HepG2 (cell line): ENCODE data around the gene NDUFA5. TPM values are rescaled to one million over a fixed set of nuclear protein-coding genes. Genes with fewer than 3 reads are reported as not detected.

Experiments used
- CREB1 ChIP-seq, 2 experiments: fragments of 450-650 bp in 1 of 2; IDR thresholded peaks; 2 replicates each; pipeline ENCODE4 v1.6.1; 2016 to 2017; ENCODE audit warnings: control low read depth in 1 of 2, mild to moderate bottlenecking in 1 of 2, missing compliant biosample characterization in 1 of 2, missing genetic modification characterization in 1 of 2
- ELF3 ChIP-seq: IDR thresholded peaks from 2 replicates; pipeline ENCODE4 v1.6.1; 2016; ENCODE audit warnings: missing genetic modification reagents, missing compliant biosample characterization
- FOXK2 ChIP-seq: fragments of 450-650 bp; IDR thresholded peaks from 2 replicates; pipeline ENCODE4 v1.6.1; 2016
- MAZ ChIP-seq, 2 experiments: sonication (generic) in 1 of 2; formaldehyde crosslinking in 1 of 2; IDR thresholded peaks; 2 replicates each; pipeline versions ENCODE4 v1.5.0 to v1.6.1; 2012 to 2020; ENCODE audit warnings: low read depth in 2 of 2, mild to moderate bottlenecking in 2 of 2, borderline replicate concordance in 1 of 2, improper control_type of control experiment in 1 of 2, low read length in 1 of 2, missing genetic modification reagents in 1 of 2, moderate library complexity in 1 of 2
- MTF2 ChIP-seq: sonication (generic); formaldehyde crosslinking; IDR thresholded peaks from 2 replicates; pipeline ENCODE4 v1.5.0; 2020; ENCODE audit warnings: missing genetic modification reagents, borderline replicate concordance
- PHF8 ChIP-seq: sonication (generic); formaldehyde crosslinking; IDR thresholded peaks from 2 replicates; pipeline ENCODE4 v1.5.0; 2020; ENCODE audit warnings: missing genetic modification reagents
- POLR2AphosphoS5 ChIP-seq: IDR thresholded peaks from 2 replicates; pipeline ENCODE4 v1.6.1; 2012; ENCODE audit warnings: low read depth, low read length
- SP5 ChIP-seq: IDR thresholded peaks from 2 replicates; pipeline ENCODE4 v1.6.1; 2016; ENCODE audit warnings: low read depth, borderline replicate concordance
- TBP ChIP-seq: sonication (generic); formaldehyde crosslinking; IDR thresholded peaks from 2 replicates; pipeline ENCODE4 v1.5.0; 2020; ENCODE audit warnings: missing genetic modification reagents
- TIGD3 ChIP-seq: sonication (generic); formaldehyde crosslinking; IDR thresholded peaks from 2 replicates; pipeline ENCODE4 v1.5.1; 2020; ENCODE audit warnings: mild to moderate bottlenecking, missing genetic modification reagents, borderline replicate concordance
- YY1 ChIP-seq: IDR thresholded peaks from 2 replicates; pipeline ENCODE4 v1.6.1; 2011; ENCODE audit warnings: low read length, low read depth, moderate library complexity, mild to moderate bottlenecking; ENCODE audit not compliant: insufficient read depth, insufficient replicate concordance
- ZNF234 ChIP-seq: sonication (generic); formaldehyde crosslinking; conservative IDR thresholded peaks from 2 replicates; pipeline ENCODE4 v1.5.1; 2020; ENCODE audit warnings: mild to moderate bottlenecking, missing genetic modification reagents
- ZNF317 ChIP-seq: sonication (generic); formaldehyde crosslinking; IDR thresholded peaks from 2 replicates; pipeline ENCODE4 v1.5.0; 2020; ENCODE audit warnings: mild to moderate bottlenecking, missing genetic modification reagents
- ZNF589 ChIP-seq: sonication (generic); formaldehyde crosslinking; conservative IDR thresholded peaks from 2 replicates; pipeline ENCODE4 v1.8.0; 2022; ENCODE audit warnings: mild to moderate bottlenecking, moderate library complexity, missing genetic modification reagents
- ZNF839 ChIP-seq: sonication (generic); formaldehyde crosslinking; IDR thresholded peaks from 2 replicates; pipeline ENCODE4 v1.4.0; 2020; ENCODE audit warnings: missing genetic modification reagents, mild to moderate bottlenecking, borderline replicate concordance
- polyA plus RNA-seq, 8 experiments: library from polyadenylated mRNA; depleted of rRNA in 3 of 8; stranded (reverse) in 7 of 8; unstranded in 1 of 8; fragments of >200 nt; fragmentation: Illumina TruSeq in 4 of 8; extraction: Trizol in 4 of 8; gene quantifications; 2 replicates each; pipeline versions ENCODE4 v1.2.1 to v1.2.3, GENCODE V29; 2011 to 2016; ENCODE audit warnings: low read depth in 4 of 8, missing spikeins in 1 of 8, mixed read lengths in 1 of 8; ENCODE audit not compliant: insufficient read depth in 1 of 8
- total RNA-seq, 5 experiments: library from RNA; depleted of rRNA; stranded (reverse); fragments of >200 nt; fragmentation: Illumina TruSeq; extraction: Trizol; gene quantifications; 2 replicates each; pipeline ENCODE4 v1.2.3, GENCODE V29; 2016; ENCODE audit warnings: low read depth in 1 of 5
- TF ChIP-seq, protein P1 (sequence below): IDR thresholded peaks from 2 replicates; pipeline ENCODE4 v1.6.1; 2012; ENCODE audit warnings: low read length, improper control_type of control experiment
- TF ChIP-seq, protein P2 (sequence below), 2 experiments: sonication (generic) in 1 of 2; formaldehyde crosslinking in 1 of 2; IDR thresholded peaks; 2 replicates each; pipeline versions ENCODE4 v1.6.1 to v1.9.0; 2014 to 2022; ENCODE audit warnings: antibody characterized with exemption in 1 of 2, borderline replicate concordance in 1 of 2, inconsistent platforms in 1 of 2, low read depth in 1 of 2, missing genetic modification reagents in 1 of 2

The NDUFA5 gene
- total and polyA plus RNA-seq, 2 of the 13 experiments (the other 11 are each of a cell fraction or from before 2014, with no cell fraction given): 16.9 to 55.9 TPM

DNA sequence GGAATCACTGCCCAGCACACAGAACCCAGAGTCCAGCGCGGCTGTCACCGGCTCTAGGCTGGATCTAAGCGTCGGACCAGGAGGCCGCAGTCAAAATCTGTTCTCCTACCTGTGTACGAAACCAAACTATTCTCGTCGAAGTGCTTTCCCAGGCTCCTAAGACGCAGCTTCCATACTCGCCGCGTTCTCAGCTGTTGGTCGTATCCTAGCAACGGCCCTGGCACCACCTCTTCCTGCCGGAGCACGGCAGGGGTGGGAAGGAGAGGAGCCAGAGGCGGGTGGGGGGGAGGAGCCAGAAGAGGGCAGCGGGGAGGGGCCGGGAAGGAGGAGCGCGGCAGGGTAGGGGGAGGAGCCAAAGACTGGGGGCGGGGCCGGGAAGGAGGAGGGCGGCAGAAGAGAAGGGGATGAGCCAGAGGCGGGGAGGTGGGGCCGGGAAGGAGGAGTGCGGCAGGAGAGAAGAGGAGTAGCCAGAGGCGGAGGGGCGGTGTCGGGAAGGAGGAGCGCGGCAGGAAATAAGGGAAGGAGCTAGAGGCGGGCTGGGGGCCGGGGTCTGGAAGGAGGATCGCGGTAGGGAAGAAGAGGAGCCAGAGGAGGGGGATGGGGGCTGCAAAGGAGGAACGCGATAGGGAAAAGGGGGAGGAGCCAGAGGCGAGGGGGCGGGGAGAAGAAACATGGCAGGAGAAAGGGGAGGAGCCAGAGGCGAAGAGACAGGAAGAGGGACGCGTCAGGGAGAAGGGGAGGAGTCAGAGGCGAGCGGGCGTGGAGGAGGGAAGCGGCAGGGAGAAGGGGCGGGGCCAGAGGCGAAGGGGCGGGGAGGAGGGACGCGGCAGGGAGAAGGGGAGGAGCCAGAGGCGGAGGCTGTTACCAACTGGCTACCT, 23.0 kb downstream of the NDUFA5 start, which contains the start of gene IQUB (continued):
- TF ChIP-seq TIGD3 (CRISPR knock-in tag) (no peak), MAZ (IDR thresholded peaks at IDR 0.05; ENCODE audit: borderline replicate concordance, low read depth, low read length) (peak; percentile 57), MAZ (CRISPR knock-in tag; IDR thresholded peaks at IDR 0.05; ENCODE audit: low read depth) (no peak), ZNF317 (CRISPR knock-in tag) (no peak), SP5 (CRISPR knock-in tag) (0 out of 2 replicates have a peak, but pooled peaks have one; percentile 28), FOXK2 (peak; percentile 38; the same call in 1 of the 2 replicates), YY1 (peak; percentile 73), MTF2 (CRISPR knock-in tag) (peak; percentile 15; the same call in 1 of the 2 replicates), POLR2AphosphoS5 (0 out of 2 replicates have a peak, but pooled peaks have one; percentile 43), ZNF589 (no peak), ELF3 (CRISPR knock-in tag) (0 out of 2 replicates have a peak, but pooled peaks have one; percentile 17), TBP (CRISPR knock-in tag) (no peak), ZNF839 (CRISPR knock-in tag) (no peak), ZNF234 (CRISPR knock-in tag) (no peak), PHF8 (CRISPR knock-in tag) (peak; percentile 29; the same call in 1 of the 2 replicates), CREB1 (IDR thresholded peaks at IDR 0.05) (peak; percentile 47; the same call in 1 of the 2 replicates), CREB1 (CRISPR knock-in tag; IDR thresholded peaks at IDR 0.05) (no peak)
- TF ChIP-seq, protein P1, sequence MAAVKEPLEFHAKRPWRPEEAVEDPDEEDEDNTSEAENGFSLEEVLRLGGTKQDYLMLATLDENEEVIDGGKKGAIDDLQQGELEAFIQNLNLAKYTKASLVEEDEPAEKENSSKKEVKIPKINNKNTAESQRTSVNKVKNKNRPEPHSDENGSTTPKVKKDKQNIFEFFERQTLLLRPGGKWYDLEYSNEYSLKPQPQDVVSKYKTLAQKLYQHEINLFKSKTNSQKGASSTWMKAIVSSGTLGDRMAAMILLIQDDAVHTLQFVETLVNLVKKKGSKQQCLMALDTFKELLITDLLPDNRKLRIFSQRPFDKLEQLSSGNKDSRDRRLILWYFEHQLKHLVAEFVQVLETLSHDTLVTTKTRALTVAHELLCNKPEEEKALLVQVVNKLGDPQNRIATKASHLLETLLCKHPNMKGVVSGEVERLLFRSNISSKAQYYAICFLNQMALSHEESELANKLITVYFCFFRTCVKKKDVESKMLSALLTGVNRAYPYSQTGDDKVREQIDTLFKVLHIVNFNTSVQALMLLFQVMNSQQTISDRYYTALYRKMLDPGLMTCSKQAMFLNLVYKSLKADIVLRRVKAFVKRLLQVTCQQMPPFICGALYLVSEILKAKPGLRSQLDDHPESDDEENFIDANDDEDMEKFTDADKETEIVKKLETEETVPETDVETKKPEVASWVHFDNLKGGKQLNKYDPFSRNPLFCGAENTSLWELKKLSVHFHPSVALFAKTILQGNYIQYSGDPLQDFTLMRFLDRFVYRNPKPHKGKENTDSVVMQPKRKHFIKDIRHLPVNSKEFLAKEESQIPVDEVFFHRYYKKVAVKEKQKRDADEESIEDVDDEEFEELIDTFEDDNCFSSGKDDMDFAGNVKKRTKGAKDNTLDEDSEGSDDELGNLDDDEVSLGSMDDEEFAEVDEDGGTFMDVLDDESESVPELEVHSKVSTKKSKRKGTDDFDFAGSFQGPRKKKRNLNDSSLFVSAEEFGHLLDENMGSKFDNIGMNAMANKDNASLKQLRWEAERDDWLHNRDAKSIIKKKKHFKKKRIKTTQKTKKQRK: no peak
- TF ChIP-seq, protein P2, sequence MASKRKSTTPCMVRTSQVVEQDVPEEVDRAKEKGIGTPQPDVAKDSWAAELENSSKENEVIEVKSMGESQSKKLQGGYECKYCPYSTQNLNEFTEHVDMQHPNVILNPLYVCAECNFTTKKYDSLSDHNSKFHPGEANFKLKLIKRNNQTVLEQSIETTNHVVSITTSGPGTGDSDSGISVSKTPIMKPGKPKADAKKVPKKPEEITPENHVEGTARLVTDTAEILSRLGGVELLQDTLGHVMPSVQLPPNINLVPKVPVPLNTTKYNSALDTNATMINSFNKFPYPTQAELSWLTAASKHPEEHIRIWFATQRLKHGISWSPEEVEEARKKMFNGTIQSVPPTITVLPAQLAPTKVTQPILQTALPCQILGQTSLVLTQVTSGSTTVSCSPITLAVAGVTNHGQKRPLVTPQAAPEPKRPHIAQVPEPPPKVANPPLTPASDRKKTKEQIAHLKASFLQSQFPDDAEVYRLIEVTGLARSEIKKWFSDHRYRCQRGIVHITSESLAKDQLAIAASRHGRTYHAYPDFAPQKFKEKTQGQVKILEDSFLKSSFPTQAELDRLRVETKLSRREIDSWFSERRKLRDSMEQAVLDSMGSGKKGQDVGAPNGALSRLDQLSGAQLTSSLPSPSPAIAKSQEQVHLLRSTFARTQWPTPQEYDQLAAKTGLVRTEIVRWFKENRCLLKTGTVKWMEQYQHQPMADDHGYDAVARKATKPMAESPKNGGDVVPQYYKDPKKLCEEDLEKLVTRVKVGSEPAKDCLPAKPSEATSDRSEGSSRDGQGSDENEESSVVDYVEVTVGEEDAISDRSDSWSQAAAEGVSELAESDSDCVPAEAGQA (IDR thresholded peaks at IDR 0.05; ENCODE audit: low read depth): peak; percentile 88
- TF ChIP-seq, protein P2 (CRISPR knock-in tag; IDR thresholded peaks at IDR 0.05; ENCODE audit: borderline replicate concordance): no peak
